Neural cell (in vitro differentiated cells): ENCODE results near the gene GASK1A. TPM values are rescaled to one million over a fixed set of nuclear protein-coding genes. Genes with fewer than 3 reads are reported as not detected.

Source experiments
- H2AFZ ChIP-seq: fragments of 200-600, 300-800 bp; sonication (generic), shearing (Covaris generic); 2 replicates; pipeline ENCODE4 v1.6.0; 2014; ENCODE audit warnings: low read depth, mild to moderate bottlenecking, antibody characterized with exemption, low read length, moderate library complexity
- H3F3A ChIP-seq: fragments of 200-600 bp; shearing (Covaris generic); 2 replicates; pipeline ENCODE4 v1.6.1; 2016; ENCODE audit warnings: mild to moderate bottlenecking, moderate library complexity, mixed read lengths, antibody characterized with exemption, low read length; ENCODE audit not compliant: insufficient read depth, poor library complexity, severe bottlenecking
- H3K27ac ChIP-seq: fragments of 200-600, 300-800 bp; sonication (generic), shearing (Covaris generic); 2 replicates; pipeline ENCODE4 v1.5.1; 2014; ENCODE audit warnings: mild to moderate bottlenecking, low read length, moderate library complexity
- H3K27me3 ChIP-seq: fragments of 300-800, 200-600 bp; sonication (generic), shearing (Covaris generic); 2 replicates; pipeline ENCODE4 v1.6.0; 2014; ENCODE audit warnings: mild to moderate bottlenecking, low read depth, low read length, moderate library complexity; ENCODE audit not compliant: insufficient read depth
- H3K36me3 ChIP-seq: fragments of 300-800, 200-600 bp; sonication (generic), shearing (Covaris generic); 2 replicates; pipeline ENCODE4 v1.5.1; 2014; ENCODE audit warnings: mild to moderate bottlenecking, antibody characterized with exemption, low read length, moderate library complexity; ENCODE audit not compliant: insufficient read depth
- H3K4me2 ChIP-seq: fragments of 300-800, 200-600 bp; sonication (generic), shearing (Covaris generic); 2 replicates; pipeline ENCODE4 v1.6.0; 2014; ENCODE audit warnings: mild to moderate bottlenecking, low read length
- H3K4me3 ChIP-seq: fragments of 300-800, 200-600 bp; sonication (generic), shearing (Covaris generic); 2 replicates; pipeline ENCODE4 v1.5.1; 2014; ENCODE audit warnings: mild to moderate bottlenecking, low read length, moderate library complexity
- H3K79me2 ChIP-seq: fragments of 200-600 bp; shearing (Covaris generic); replicated peaks from 2 replicates; pipeline ENCODE4 v1.6.0; 2014; ENCODE audit warnings: mild to moderate bottlenecking, low read length, moderate library complexity; ENCODE audit not compliant: insufficient read depth
- H3K9ac ChIP-seq: fragments of 300-800, 200-600 bp; sonication (generic), shearing (Covaris generic); 2 replicates; pipeline ENCODE4 v1.6.1; 2016; ENCODE audit warnings: mild to moderate bottlenecking, low read length, mixed read lengths
- H3K9me2 ChIP-seq: fragments of 200-600 bp; shearing (Covaris generic); 2 replicates; pipeline ENCODE4 v1.6.1; 2016; ENCODE audit warnings: mild to moderate bottlenecking, low read length, mixed read lengths; ENCODE audit not compliant: insufficient read depth
- H3K9me3 ChIP-seq: fragments of 200-600, 300-800 bp; sonication (generic), shearing (Covaris generic); 2 replicates; pipeline ENCODE4 v1.6.1; 2016; ENCODE audit warnings: mild to moderate bottlenecking, mixed run types, low read length, moderate library complexity, mixed read lengths
- H4K20me1 ChIP-seq: fragments of 200-600 bp; shearing (Covaris generic); 2 replicates; pipeline ENCODE4 v1.6.1; 2016; ENCODE audit warnings: mild to moderate bottlenecking, mixed run types; ENCODE audit not compliant: insufficient read depth
- CTCF ChIP-seq: fragments of 450-650 bp; IDR thresholded peaks from 2 replicates; pipeline ENCODE4 v1.5.1; 2014; ENCODE audit warnings: antibody characterized with exemption, mild to moderate bottlenecking, moderate library complexity; ENCODE audit not compliant: poor library complexity, severe bottlenecking
- EP300 ChIP-seq: fragments of 450-650 bp; conservative IDR thresholded peaks from 2 replicates; pipeline ENCODE4 v1.6.1; 2014; ENCODE audit warnings: antibody characterized with exemption, mild to moderate bottlenecking, moderate library complexity; ENCODE audit not compliant: poor library complexity, severe bottlenecking
- EZH2 ChIP-seq: fragments of 200-600, 300-800 bp; shearing (Covaris generic), sonication (generic); IDR thresholded peaks from 2 replicates; pipeline ENCODE4 v1.6.1; 2014; ENCODE audit warnings: antibody characterized with exemption, low read length, borderline replicate concordance, mild to moderate bottlenecking; ENCODE audit not compliant: insufficient read depth, poor library complexity, severe bottlenecking
- MXI1 ChIP-seq: fragments of 450-650 bp; conservative IDR thresholded peaks from 2 replicates; pipeline ENCODE4 v1.6.1; 2014; ENCODE audit warnings: antibody characterized with exemption, mild to moderate bottlenecking; ENCODE audit not compliant: poor library complexity, severe bottlenecking
- POLR2AphosphoS5 ChIP-seq: IDR thresholded peaks from 2 replicates; pipeline ENCODE4 v1.6.1; 2012
- RAD21 ChIP-seq: fragments of 450-650 bp; conservative IDR thresholded peaks from 2 replicates; pipeline ENCODE4 v1.6.1; 2014; ENCODE audit warnings: antibody characterized with exemption, mild to moderate bottlenecking, moderate library complexity
- REST ChIP-seq: IDR thresholded peaks from 2 replicates; pipeline ENCODE4 v1.6.1; 2012; ENCODE audit warnings: borderline replicate concordance
- SMC3 ChIP-seq: fragments of 450-650 bp; conservative IDR thresholded peaks from 2 replicates; pipeline ENCODE4 v1.6.1; 2014; ENCODE audit warnings: antibody characterized with exemption, mild to moderate bottlenecking, moderate library complexity; ENCODE audit not compliant: poor library complexity
- TAF1 ChIP-seq: IDR thresholded peaks from 2 replicates; pipeline ENCODE4 v1.6.1; 2012; ENCODE audit warnings: low read depth
- polyA plus RNA-seq: library from polyadenylated mRNA; depleted of rRNA; stranded (reverse); fragments of >200 nt; gene quantifications from 2 replicates; pipeline ENCODE4 v1.2.3, GENCODE V29; 2014

Gene GASK1A
- polyA plus RNA-seq, 1 donor from 2014 or later, result not detected

GRCh38 chr3:43014241-43014640, 35.1 kb downstream of the GASK1A start:
- Histone ChIP-seq H3K27ac (no peak overlapping the region), H3K9me2 (no peaks in the 10 kb centered on the region), H2AFZ (no peak overlapping the region), H3K9ac (no peak overlapping the region), H3K9me3 (no peaks in the 10 kb centered on the region), H3K4me3 (no peak overlapping the region), H3K79me2 (no peaks in the 10 kb centered on the region), H3F3A (no peaks in the 10 kb centered on the region), H3K4me2 (no peak overlapping the region), H3K27me3 (no peaks in the 10 kb centered on the region), H4K20me1 (no peaks in the 10 kb centered on the region), H3K36me3 (no peaks in the 10 kb centered on the region)
- TF ChIP-seq EP300, result no peak
- no peak for TF ChIP-seq TAF1
- TF ChIP-seq SMC3, result no peak
- no peak for TF ChIP-seq POLR2AphosphoS5
- TF ChIP-seq EZH2, result no peak
- no peak for TF ChIP-seq MXI1
- TF ChIP-seq REST, result no peak
- TF ChIP-seq RAD21, result no peak
- no peak for TF ChIP-seq CTCF

- Histone ChIP-seq H3K9me2 (no peaks in the 10 kb centered on the region), H3K9ac (no peak overlapping the region), H3F3A (no peaks in the 10 kb centered on the region), H3K27ac (no peak overlapping the region), H3K4me2 (no peak overlapping the region), H3K36me3 (no peaks in the 10 kb centered on the region), H3K27me3 (no peaks in the 10 kb centered on the region), H4K20me1 (no peaks in the 10 kb centered on the region), H3K79me2 (no peaks in the 10 kb centered on the region), H3K4me3 (no peak overlapping the region), H3K9me3 (no peaks in the 10 kb centered on the region), H2AFZ (no peak overlapping the region)
- TF ChIP-seq SMC3 (no peak), POLR2AphosphoS5 (no peak), RAD21 (no peak), CTCF (no peak), EZH2 (no peak), MXI1 (no peak), EP300 (no peak), TAF1 (no peak), REST (no peak)
Measured at GRCh38 chr3:43014956-43015355, 35.8 kb downstream of the GASK1A start.
